Spleen (tissue), 11 donors: ENCODE measurements around the gene WDR3. TPM values are rescaled to one million over a fixed set of nuclear protein-coding genes. Genes with fewer than 3 reads are reported as not detected.

ENCODE experiments used
- DNase-seq: peaks from one replicate; pipeline ENCODE4 v3.0.0-alpha.2; 2020
- H3K27ac ChIP-seq, 8 donors: fragments of 200-600 bp; sonication (generic) in 7 of 8; 1 replicate in 4 of 8; 2 replicates in 4 of 8; pipeline versions ENCODE4 v1.5.0 to v1.8.0; 2016 to 2021; ENCODE audit warnings: inconsistent platforms in 4 of 8, mild to moderate bottlenecking in 4 of 8, moderate library complexity in 1 of 8
- H3K27me3 ChIP-seq, 7 donors: fragments of 200-600 bp; sonication (generic) in 6 of 7; replicated peaks in 1 of 7; 1 replicate in 4 of 7; 2 replicates in 3 of 7; pipeline versions ENCODE4 v1.5.0 to v1.8.0; 2016 to 2021; ENCODE audit warnings: inconsistent platforms in 3 of 7, mild to moderate bottlenecking in 1 of 7
- H3K36me3 ChIP-seq, 6 donors: fragments of 200-600 bp; sonication (generic) in 5 of 6; 1 replicate in 4 of 6; 2 replicates in 2 of 6; pipeline versions ENCODE4 v1.5.0 to v1.8.0; 2016 to 2021; ENCODE audit warnings: inconsistent platforms in 2 of 6
- H3K4me1 ChIP-seq, 6 donors: fragments of 200-600 bp; sonication (generic) in 5 of 6; 1 replicate in 3 of 6; 2 replicates in 3 of 6; pipeline versions ENCODE4 v1.5.0 to v1.8.0; 2016 to 2021; ENCODE audit warnings: inconsistent platforms in 3 of 6
- H3K4me3 ChIP-seq, 8 donors: fragments of 200-600 bp; sonication (generic) in 7 of 8; 1 replicate in 4 of 8; 2 replicates in 4 of 8; pipeline versions ENCODE4 v1.5.0 to v1.8.0; 2016 to 2021; ENCODE audit warnings: inconsistent platforms in 4 of 8, mild to moderate bottlenecking in 4 of 8, moderate library complexity in 2 of 8
- H3K9me3 ChIP-seq, 8 donors: fragments of 200-600 bp; sonication (generic) in 7 of 8; 1 replicate in 4 of 8; 2 replicates in 4 of 8; pipeline versions ENCODE4 v1.5.0 to v1.8.0; 2016 to 2021; ENCODE audit warnings: inconsistent platforms in 4 of 8
- POLR2A ChIP-seq, 3 donors: fragments of 450-650 bp; IDR thresholded peaks; one replicate each; pipeline ENCODE4 v1.5.1; 2017; ENCODE audit warnings: antibody characterized with exemption in 3 of 3, mild to moderate bottlenecking in 1 of 3
- POLR2AphosphoS5 ChIP-seq, 3 donors: sonication (generic); formaldehyde crosslinking; IDR thresholded peaks; one replicate each; pipeline ENCODE4 v1.5.1; 2017; ENCODE audit warnings: antibody characterized with exemption in 3 of 3
- WGBS, 5 donors: extraction: QIAGEN DNeasy Blood & Tissue Kit in 3 of 5; methylation state at CpG; one replicate each; pipeline versions ENCODE4 v1.1.5 to v1.1.7; 2013 to 2018; 5-methylcytosine and 5-hydroxymethylcytosine counted together
- intact Hi-C: fragments of 100-400 bp; cut with DNase I; formaldehyde crosslinking; loops from one replicate; pipeline ENCODE4 v1.15.0; 2023; ENCODE audit warnings: low total_unique reads
- polyA plus RNA-seq, 3 donors: library from polyadenylated mRNA; stranded (reverse); fragments of 200-250 nt; gene quantifications; one replicate each; pipeline ENCODE4 v1.2.1, GENCODE V29; 2013
- total RNA-seq, 7 donors: library from RNA; depleted of rRNA in 3 of 7; stranded (reverse); fragments of >200 nt in 3 of 7; fragmentation: NEBNext Ultra II Directional in 4 of 7; extraction: Animal tissue kit (Norgen Biotek cat#: 25700) in 4 of 7; gene quantifications; one replicate each; pipeline versions ENCODE4 v1.1.0 to v1.2.1, GENCODE V29; 2016 to 2021
- TF ChIP-seq, protein P1 (sequence below), 11 experiments: fragments of 200-600 bp in 7 of 11; fragments of 450-650 bp in 4 of 11; sonication (generic) in 4 of 11; IDR thresholded peaks in 8 of 11; conservative IDR thresholded peaks in 3 of 11; 1 replicate in 7 of 11; 2 replicates in 4 of 11; pipeline versions ENCODE4 v1.4.0 to v1.8.0; 2016 to 2021; ENCODE audit warnings: antibody characterized with exemption in 11 of 11, inconsistent platforms in 4 of 11, mild to moderate bottlenecking in 1 of 11
- donor health status: healthy with polysubstance abuse.
- donor health status: DM: no; HTN: no; CAD: no; lungs with moderate emphysema.
- donor health status: DM: no; HTN: no; CAD: no.
- donor health status: Bipolar disorder and iron deficiency.
- donor health status: healthy.
- donor health status: DM: no; HTN: no; CAD: no.
- donor health status: DM: yes; HTN: yes; CAD: no.

WDR3 gene
- total and polyA plus RNA-seq, 10 donors, result 2.6 to 25.2 (median 11.2) TPM

- WGBS, 5 donors, result 0 to 1% (median 0%) methylated on average over 23 to 24 of the region's 24 CpGs
- Histone ChIP-seq H3K27me3 (no peaks in the 10 kb centered on the region), H3K36me3 (peaks cover 0 to 15% (median 2%) of the 10 kb centered on the region in 6 donors), H3K9me3 (no peaks in the 10 kb centered on the region), H3K4me3 (peak overlapping the region; percentile 82 to 99 (median 96)), H3K4me1 (peaks cover 26 to 69% (median 56%) of the 10 kb centered on the region in 6 donors), H3K27ac (peak overlapping the region; percentile 87 to 98 (median 95))
- no peak for DNase-seq
- TF ChIP-seq POLR2A (IDR thresholded peaks at IDR 0.05) (no peak), POLR2AphosphoS5 (IDR thresholded peaks at IDR 0.05) (peak in 2 of 3 donors; percentile 1 to 76)
- intact Hi-C loops, result no loop called here
Measured at GRCh38 chr1:117928881-117929342, 627 bp upstream of the WDR3 start.

DNA sequence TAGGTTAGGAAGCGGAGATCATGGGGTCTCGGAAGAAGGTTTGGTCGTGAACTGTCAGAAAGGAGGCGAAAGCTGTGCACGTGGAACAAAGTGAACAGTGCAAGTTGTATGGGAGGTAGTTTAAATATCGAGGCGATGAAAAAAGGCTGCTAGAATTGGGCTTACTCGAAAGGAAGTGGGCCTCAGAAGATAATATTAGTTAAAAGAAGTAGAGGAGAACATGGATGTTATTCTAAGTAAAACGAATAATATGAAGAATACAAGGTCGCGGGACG is 571 bp downstream of the WDR3 start:
- H3K36me3 ChIP-seq, result peaks cover 0 to 21% (median 9%) of the 10 kb centered on the region in 6 donors
- H3K4me3 ChIP-seq, result peak overlapping the region; percentile 82 to 99 (median 96)
- H3K27me3 ChIP-seq, result no peaks in the 10 kb centered on the region
- peaks cover 26 to 68% (median 56%) of the 10 kb centered on the region in 6 donors for H3K4me1 ChIP-seq
- H3K27ac ChIP-seq, result peak overlapping the region in 7 of 8 donors; percentile 90 to 98 (median 95)
- H3K9me3 ChIP-seq, result no peaks in the 10 kb centered on the region
- DNase-seq, result no peak
- intact Hi-C loops, result no loop called here
- WGBS, 5 donors, result 0 to 1% (median 1%) methylated on average over 12 of the region's 12 CpGs
- TF ChIP-seq POLR2AphosphoS5 (IDR thresholded peaks at IDR 0.05) (no peak), POLR2A (IDR thresholded peaks at IDR 0.05) (no peak)
- TF ChIP-seq, protein P1, sequence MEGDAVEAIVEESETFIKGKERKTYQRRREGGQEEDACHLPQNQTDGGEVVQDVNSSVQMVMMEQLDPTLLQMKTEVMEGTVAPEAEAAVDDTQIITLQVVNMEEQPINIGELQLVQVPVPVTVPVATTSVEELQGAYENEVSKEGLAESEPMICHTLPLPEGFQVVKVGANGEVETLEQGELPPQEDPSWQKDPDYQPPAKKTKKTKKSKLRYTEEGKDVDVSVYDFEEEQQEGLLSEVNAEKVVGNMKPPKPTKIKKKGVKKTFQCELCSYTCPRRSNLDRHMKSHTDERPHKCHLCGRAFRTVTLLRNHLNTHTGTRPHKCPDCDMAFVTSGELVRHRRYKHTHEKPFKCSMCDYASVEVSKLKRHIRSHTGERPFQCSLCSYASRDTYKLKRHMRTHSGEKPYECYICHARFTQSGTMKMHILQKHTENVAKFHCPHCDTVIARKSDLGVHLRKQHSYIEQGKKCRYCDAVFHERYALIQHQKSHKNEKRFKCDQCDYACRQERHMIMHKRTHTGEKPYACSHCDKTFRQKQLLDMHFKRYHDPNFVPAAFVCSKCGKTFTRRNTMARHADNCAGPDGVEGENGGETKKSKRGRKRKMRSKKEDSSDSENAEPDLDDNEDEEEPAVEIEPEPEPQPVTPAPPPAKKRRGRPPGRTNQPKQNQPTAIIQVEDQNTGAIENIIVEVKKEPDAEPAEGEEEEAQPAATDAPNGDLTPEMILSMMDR (IDR thresholded peaks at IDR 0.05 in 8 of 11, conservative IDR thresholded peaks at IDR 0.05 in 3 of 11), result no peak

GRCh38 chr1:117930484-117930883 is 945 bp downstream of the WDR3 start:
- 1 to 5% (median 4%) methylated on average over 6 of the region's 6 CpGs for WGBS, 5 donors
- peak overlapping the region in 5 of 8 donors; percentile 95 to 98 (median 96) for H3K27ac ChIP-seq
- no peaks in the 10 kb centered on the region for H3K27me3 ChIP-seq
- H3K4me3 ChIP-seq, result peak overlapping the region; percentile 82 to 99 (median 96)
- TF ChIP-seq POLR2AphosphoS5 (IDR thresholded peaks at IDR 0.05), result no peak
- TF ChIP-seq, protein P1 (IDR thresholded peaks at IDR 0.05 in 8 of 11, conservative IDR thresholded peaks at IDR 0.05 in 3 of 11), result no peak
- no peak for TF ChIP-seq POLR2A (IDR thresholded peaks at IDR 0.05)
- H3K36me3 ChIP-seq, result peaks cover 0 to 25% (median 11%) of the 10 kb centered on the region in 6 donors
- intact Hi-C loops, result no loop called here
- H3K9me3 ChIP-seq, result no peaks in the 10 kb centered on the region
- H3K4me1 ChIP-seq, result peaks cover 26 to 64% (median 55%) of the 10 kb centered on the region in 6 donors
- DNase-seq, result no peak

- WGBS, 5 donors, result 90 to 98% (median 97%) methylated on average over 4 of the region's 4 CpGs
- TF ChIP-seq, protein P1 (IDR thresholded peaks at IDR 0.05 in 8 of 11, conservative IDR thresholded peaks at IDR 0.05 in 3 of 11), result no peak
- no peak for TF ChIP-seq POLR2AphosphoS5 (IDR thresholded peaks at IDR 0.05)
- TF ChIP-seq POLR2A (IDR thresholded peaks at IDR 0.05), result no peak
- H3K4me1 ChIP-seq, result peaks cover 17 to 43% (median 37%) of the 10 kb centered on the region in 6 donors
- intact Hi-C loops, result no loop called here
- H3K27ac ChIP-seq, result no peak overlapping the region
- no peaks in the 10 kb centered on the region for H3K9me3 ChIP-seq
- H3K27me3 ChIP-seq, result no peaks in the 10 kb centered on the region
- no peak overlapping the region for H3K4me3 ChIP-seq
- DNase-seq, result no peak
- H3K36me3 ChIP-seq, result peaks cover 0 to 46% (median 27%) of the 10 kb centered on the region in 6 donors
Measured at GRCh38 chr1:117932576-117932975, 3.0 kb downstream of the WDR3 start.
